IPS DF 4.7 (cell line): ENCODE measurements around the gene SPATA6.
A peak's percentile ranks its signal among the peaks of the same experiment; 100 is the strongest.
"Not testable (repeated sequence)": the region's sequence is repeated elsewhere in the genome, so short reads cannot be mapped to it uniquely, and the experiment has no call there.

Experiments
- DNase-seq: peaks from one replicate; pipeline ENCODE4 v3.0.0-alpha.2; 2013; ENCODE audit warnings: low spot score; ENCODE audit errors: extremely low read depth

Gene SPATA6

GRCh38 chr1:48471691-48472576 is at the start of gene SPATA6:
Gene SPATA6, minus strand, starts transcription at chr1:48472204. Its CDS starts 196 bp downstream, at chr1:48472008.
- peak; percentile 71 for DNase-seq

GRCh38 chr1:48519896-48520295 is 47.9 kb upstream of the SPATA6 start:
- DNase-seq = not testable (repeated sequence)

- DNase-seq = no peak
Measured at GRCh38 chr1:48506870-48507269, 34.9 kb upstream of the SPATA6 start.

GRCh38 chr1:48500541-48501450 is 28.8 kb upstream of the SPATA6 start:
- DNase-seq = no peak

GRCh38 chr1:48499211-48499735 is 27.3 kb upstream of the SPATA6 start:
- DNase-seq = no peak

- DNase-seq = peak; percentile 56
Measured at GRCh38 chr1:48498096-48498791, 26.2 kb upstream of the SPATA6 start.

GRCh38 chr1:48495911-48496310 is 23.9 kb upstream of the SPATA6 start:
- no peak for DNase-seq

- no peak for DNase-seq
Measured at GRCh38 chr1:48495166-48495565, 23.2 kb upstream of the SPATA6 start.

GRCh38 chr1:48493970-48494769 is 22.2 kb upstream of the SPATA6 start:
- no peak for DNase-seq

- DNase-seq = no peak
Measured at GRCh38 chr1:48493041-48493440, 21.0 kb upstream of the SPATA6 start.

GRCh38 chr1:48492392-48492791 is 20.4 kb upstream of the SPATA6 start:
- no peak for DNase-seq

GRCh38 chr1:48488721-48489120 is 16.7 kb upstream of the SPATA6 start:
- no peak for DNase-seq

GRCh38 chr1:48480504-48480903 is 8.5 kb upstream of the SPATA6 start:
- DNase-seq = no peak

GRCh38 chr1:48480023-48480422 is 8.0 kb upstream of the SPATA6 start:
- not testable (repeated sequence) for DNase-seq

GRCh38 chr1:48472638-48473037 is 634 bp upstream of the SPATA6 start:
- no peak for DNase-seq

GRCh38 chr1:48470950-48471690 is 884 bp downstream of the SPATA6 start:
- DNase-seq = no peak

GRCh38 chr1:48470481-48470855 is 1.5 kb downstream of the SPATA6 start:
- no peak for DNase-seq

- DNase-seq = no peak
Measured at GRCh38 chr1:48469616-48470480, 2.2 kb downstream of the SPATA6 start.

GRCh38 chr1:48466594-48466993 is 5.4 kb downstream of the SPATA6 start:
- DNase-seq = no peak
